Astrocyte (in vitro differentiated cells and primary cell): Measurements from ENCODE around the gene RDH16.
"Not testable (repeated sequence)": the region's sequence is repeated elsewhere in the genome, so short reads cannot be mapped to it uniquely, and the experiment has no call there.

Source experiments
- CTCF ChIP-seq: IDR thresholded peaks from 2 replicates; pipeline ENCODE4 v1.5.1; 2011; ENCODE audit warnings: low read depth, mild to moderate bottlenecking, inconsistent platforms, low read length, moderate library complexity; ENCODE audit not compliant: insufficient read depth
- EZH2 ChIP-seq: IDR thresholded peaks from 2 replicates; pipeline ENCODE4 v1.6.1; 2012; ENCODE audit warnings: mild to moderate bottlenecking, low read length, inconsistent platforms; ENCODE audit not compliant: insufficient read depth

DNA sequence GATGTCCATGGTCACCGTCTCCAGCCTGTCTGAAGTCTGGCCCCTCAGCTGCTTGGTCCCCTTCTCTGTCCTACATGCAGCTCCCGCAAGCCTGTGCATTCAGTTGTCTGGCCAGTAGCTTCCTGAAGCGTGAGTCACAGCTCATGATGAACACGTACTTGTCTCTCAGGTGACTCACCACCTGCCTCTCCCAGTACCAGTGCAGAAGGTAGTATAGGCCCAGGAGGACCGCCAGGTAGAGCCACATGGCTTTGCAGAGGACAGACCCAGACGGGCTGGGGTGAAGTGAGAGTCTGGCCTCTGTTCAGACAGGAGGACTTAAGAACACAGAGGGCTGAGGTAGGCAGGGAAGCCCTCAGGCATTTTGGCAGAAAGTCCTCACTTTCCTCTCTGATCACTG lies 28.3 kb upstream of the RDH16 start:
- TF ChIP-seq CTCF, EZH2: not testable (repeated sequence)
